Lung (tissue), 12 donors: ENCODE measurements around the gene MAU2. TPM values are rescaled to one million over a fixed set of nuclear protein-coding genes. Genes with fewer than 3 reads are reported as not detected.

ENCODE experiments used
- ATAC-seq: fragments of 200-7000 bp; cut with Tn5 transposase; one replicate; pipeline ENCODE4 v1.9.1; 2020; ENCODE audit warnings: moderate number of reproducible peaks; ENCODE audit not compliant: insufficient read depth, low FRiP score
- DNase-seq, 3 donors: peaks; one replicate each; pipeline ENCODE4 v3.0.0-alpha.2; 2013 to 2017
- H3K27ac ChIP-seq, 2 donors: one replicate each; pipeline ENCODE4 v1.5.1; 2013; ENCODE audit warnings: mild to moderate bottlenecking in 2 of 2, moderate library complexity in 2 of 2, control low read depth in 1 of 2, inconsistent platforms in 1 of 2, low read depth in 1 of 2, low read length in 1 of 2
- H3K27me3 ChIP-seq, 3 donors: one replicate each; pipeline ENCODE4 v1.5.1; 2013; ENCODE audit warnings: low read length in 2 of 3; ENCODE audit not compliant: control insufficient read depth in 3 of 3, insufficient read depth in 3 of 3
- H3K36me3 ChIP-seq, 4 donors: one replicate each; pipeline ENCODE4 v1.5.1; 2013; ENCODE audit warnings: low read length in 4 of 4, mild to moderate bottlenecking in 1 of 4, moderate library complexity in 1 of 4; ENCODE audit not compliant: control insufficient read depth in 4 of 4, insufficient read depth in 4 of 4
- H3K4me1 ChIP-seq, 5 donors: one replicate each; pipeline ENCODE4 v1.5.1; 2013; ENCODE audit warnings: low read length in 5 of 5, mild to moderate bottlenecking in 2 of 5, moderate library complexity in 1 of 5; ENCODE audit not compliant: control insufficient read depth in 5 of 5, insufficient read depth in 5 of 5
- H3K4me3 ChIP-seq: one replicate; pipeline ENCODE4 v1.5.1; 2013; ENCODE audit warnings: mild to moderate bottlenecking, control low read depth, moderate library complexity
- H3K9ac ChIP-seq, 2 donors: one replicate each; pipeline ENCODE4 v1.5.1; 2013; ENCODE audit warnings: low read length in 2 of 2, control low read depth in 1 of 2; ENCODE audit not compliant: insufficient read depth in 1 of 2
- H3K9me3 ChIP-seq, 4 donors: one replicate each; pipeline ENCODE4 v1.5.1; 2013; ENCODE audit warnings: low read length in 3 of 4, mild to moderate bottlenecking in 1 of 4, moderate library complexity in 1 of 4; ENCODE audit not compliant: control insufficient read depth in 4 of 4, insufficient read depth in 3 of 4
- WGBS, 2 donors: extraction: QIAGEN DNeasy Blood & Tissue Kit; methylation state at CpG; one replicate each; pipeline ENCODE4 v1.1.7; 2013; 5-methylcytosine and 5-hydroxymethylcytosine counted together
- polyA plus RNA-seq, 2 donors: library from polyadenylated mRNA; stranded (reverse); fragments of 200-250 nt; gene quantifications; one replicate each; pipeline ENCODE4 v1.2.1, GENCODE V29; 2013
- total RNA-seq, 2 donors: library from RNA; depleted of rRNA in 1 of 2; stranded (reverse); fragments of >200 nt in 1 of 2; gene quantifications; one replicate each; pipeline ENCODE4 v1.2.1, GENCODE V29; 2014 to 2021
- TF ChIP-seq, protein P1 (sequence below): IDR thresholded peaks from 2 replicates; pipeline ENCODE4 v1.5.1; 2012; ENCODE audit warnings: mild to moderate bottlenecking; ENCODE audit errors: control extremely low read depth, extremely low read depth
- donor health status: control.
- donor health status: control.
- donor health status: Bipolar disorder and iron deficiency.
- donor health status: healthy.
- donor health status: DM: yes; HTN: yes; CAD: no.

Gene MAU2
- total and polyA plus RNA-seq, 4 donors: 21.6 to 68.0 (median 44.5) TPM

DNA sequence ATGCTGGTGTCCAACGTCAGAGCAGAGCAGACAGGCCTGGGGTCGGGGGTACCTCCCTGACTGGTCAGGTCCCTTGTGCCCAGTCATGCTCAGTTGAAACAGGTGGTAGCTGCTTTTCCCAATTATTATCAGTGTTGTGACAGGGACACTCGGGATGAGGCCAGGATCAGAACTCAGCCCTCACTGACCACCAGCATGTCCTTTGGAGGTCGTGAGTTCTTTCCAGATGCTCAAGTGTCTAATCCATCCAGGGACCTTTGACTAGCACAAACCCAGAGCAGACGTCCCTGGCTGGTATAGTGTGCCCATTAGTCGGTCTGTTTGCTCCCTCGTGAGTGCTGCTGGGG lies 22.4 kb downstream of the MAU2 start:
- DNase-seq: no peak
- H3K4me1 ChIP-seq: no peaks in the 10 kb centered on the region
- no peak overlapping the region for H3K27ac ChIP-seq
- no peak overlapping the region for H3K4me3 ChIP-seq
- H3K9ac ChIP-seq: no peak overlapping the region
- TF ChIP-seq, protein P1, sequence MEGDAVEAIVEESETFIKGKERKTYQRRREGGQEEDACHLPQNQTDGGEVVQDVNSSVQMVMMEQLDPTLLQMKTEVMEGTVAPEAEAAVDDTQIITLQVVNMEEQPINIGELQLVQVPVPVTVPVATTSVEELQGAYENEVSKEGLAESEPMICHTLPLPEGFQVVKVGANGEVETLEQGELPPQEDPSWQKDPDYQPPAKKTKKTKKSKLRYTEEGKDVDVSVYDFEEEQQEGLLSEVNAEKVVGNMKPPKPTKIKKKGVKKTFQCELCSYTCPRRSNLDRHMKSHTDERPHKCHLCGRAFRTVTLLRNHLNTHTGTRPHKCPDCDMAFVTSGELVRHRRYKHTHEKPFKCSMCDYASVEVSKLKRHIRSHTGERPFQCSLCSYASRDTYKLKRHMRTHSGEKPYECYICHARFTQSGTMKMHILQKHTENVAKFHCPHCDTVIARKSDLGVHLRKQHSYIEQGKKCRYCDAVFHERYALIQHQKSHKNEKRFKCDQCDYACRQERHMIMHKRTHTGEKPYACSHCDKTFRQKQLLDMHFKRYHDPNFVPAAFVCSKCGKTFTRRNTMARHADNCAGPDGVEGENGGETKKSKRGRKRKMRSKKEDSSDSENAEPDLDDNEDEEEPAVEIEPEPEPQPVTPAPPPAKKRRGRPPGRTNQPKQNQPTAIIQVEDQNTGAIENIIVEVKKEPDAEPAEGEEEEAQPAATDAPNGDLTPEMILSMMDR: no peak
- H3K9me3 ChIP-seq: no peaks in the 10 kb centered on the region
- H3K27me3 ChIP-seq: no peaks in the 10 kb centered on the region
- WGBS, 2 donors: 74 to 85% methylated on average over 7 of the region's 7 CpGs
- no peak for ATAC-seq
- peaks cover 20 to 82% (median 36%) of the 10 kb centered on the region in 4 donors for H3K36me3 ChIP-seq

DNA sequence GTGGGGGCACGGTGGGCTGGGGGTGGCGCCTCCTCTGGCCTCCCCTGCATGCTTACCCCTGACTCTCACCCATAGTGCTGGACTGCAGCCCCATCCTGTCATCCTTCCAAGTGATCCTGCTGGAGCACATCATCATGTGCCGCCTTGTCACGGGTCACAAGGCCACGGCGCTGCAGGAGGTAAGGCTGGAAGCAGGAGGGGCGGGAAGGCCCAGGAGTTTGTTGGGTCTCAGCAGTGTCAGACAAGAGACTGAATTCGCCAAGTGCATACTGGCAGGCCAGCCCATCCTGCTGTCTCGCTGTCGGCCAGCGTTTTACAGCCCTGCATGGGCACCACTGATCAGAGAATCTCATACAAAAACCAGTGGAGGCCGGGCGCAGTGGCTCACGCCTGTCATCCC lies 23.1 kb downstream of the MAU2 start:
- 86 to 93% methylated on average over 13 to 14 of the region's 14 CpGs for WGBS, 2 donors
- H3K9ac ChIP-seq: no peak overlapping the region
- ATAC-seq: no peak

DNA sequence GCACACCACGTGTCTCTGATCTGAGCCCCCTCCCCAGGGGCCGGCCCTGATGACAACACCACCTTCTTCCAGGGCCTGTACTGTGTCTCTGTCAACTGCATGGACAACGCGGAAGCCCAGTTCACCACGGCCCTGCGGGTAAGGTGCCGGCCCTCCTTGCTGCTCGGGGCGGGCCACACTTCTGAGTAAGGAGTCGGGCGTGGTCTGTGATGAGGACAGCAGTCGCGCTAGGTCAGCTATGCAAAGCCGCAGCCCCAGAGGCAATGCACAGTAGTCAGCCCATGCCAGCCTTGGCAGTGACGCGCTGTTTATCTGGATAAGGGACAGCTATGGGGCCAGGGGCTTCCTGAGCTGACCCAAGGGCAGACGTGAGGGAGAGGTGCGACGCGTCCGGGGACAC lies 24.6 kb downstream of the MAU2 start:
- TF ChIP-seq, protein P1: no peak
- ATAC-seq: no peak
- H3K27ac ChIP-seq: no peak overlapping the region
- no peaks in the 10 kb centered on the region for H3K9me3 ChIP-seq
- no peaks in the 10 kb centered on the region for H3K4me1 ChIP-seq
- no peak overlapping the region for H3K9ac ChIP-seq
- peaks cover 20 to 88% (median 33%) of the 10 kb centered on the region in 4 donors for H3K36me3 ChIP-seq
- no peak for DNase-seq
- no peaks in the 10 kb centered on the region for H3K27me3 ChIP-seq
- no peak overlapping the region for H3K4me3 ChIP-seq
- 93 to 96% methylated on average over 21 of the region's 21 CpGs for WGBS, 2 donors

More for the DNA sequence above, 23.1 kb downstream of the MAU2 start:
- Histone ChIP-seq H3K27ac (no peak overlapping the region), H3K4me1 (no peaks in the 10 kb centered on the region), H3K4me3 (no peak overlapping the region), H3K36me3 (peaks cover 20 to 83% (median 29%) of the 10 kb centered on the region in 4 donors), H3K27me3 (no peaks in the 10 kb centered on the region), H3K9me3 (no peaks in the 10 kb centered on the region)
- TF ChIP-seq, protein P1: no peak
- no peak for DNase-seq

DNA sequence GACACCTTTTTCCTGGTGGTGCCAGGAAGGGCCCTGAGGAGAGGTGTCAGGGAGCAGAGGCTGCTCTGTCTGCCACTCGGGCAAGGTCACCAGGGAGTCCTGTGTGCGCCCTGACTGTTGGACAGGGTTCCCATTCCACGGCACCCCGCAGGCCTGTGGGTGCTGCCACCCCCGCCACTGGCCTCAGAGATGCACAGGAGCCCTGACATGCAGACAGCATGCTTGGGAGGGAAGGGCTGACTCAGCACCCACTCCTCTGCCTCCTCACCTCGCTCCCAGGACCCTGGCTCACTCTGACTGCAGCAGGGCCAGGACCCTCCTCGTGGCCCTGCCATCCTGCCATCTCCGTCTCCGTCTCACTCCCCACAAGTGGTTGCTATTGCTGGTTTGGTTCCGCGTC lies 25.3 kb downstream of the MAU2 start:
- Histone ChIP-seq H3K36me3 (peaks cover 20 to 87% (median 33%) of the 10 kb centered on the region in 4 donors), H3K27ac (no peak overlapping the region), H3K4me3 (no peak overlapping the region), H3K9me3 (no peaks in the 10 kb centered on the region), H3K27me3 (no peaks in the 10 kb centered on the region), H3K9ac (no peak overlapping the region), H3K4me1 (no peaks in the 10 kb centered on the region)
- DNase-seq: no peak
- ATAC-seq: no peak
- TF ChIP-seq, protein P1: no peak
- WGBS, 2 donors: 96 to 98% methylated on average over 11 of the region's 11 CpGs
